Putamen (tissue), 1 donor: ENCODE data around the gene SRGAP1.
A peak's percentile ranks its signal among the peaks of the same experiment; 100 is the strongest.

ENCODE experiments used
- DNase-seq: peaks from one replicate; pipeline ENCODE4 v3.0.0-alpha.2; 2016; ENCODE audit warnings: low spot score

The SRGAP1 gene

GRCh38 chr12:63844391-63845341 is at the start of gene SRGAP1:
SRGAP1 (plus strand) TSS chr12:63844700; CDS start chr12:63844817, 117 bp downstream.
- peak; percentile 77 for DNase-seq

GRCh38 chr12:63795032-63795687 is 49.3 kb upstream of the SRGAP1 start:
- DNase-seq = no peak

GRCh38 chr12:63795944-63796343 is 48.6 kb upstream of the SRGAP1 start:
- no peak for DNase-seq

GRCh38 chr12:63802012-63802608 is 42.4 kb upstream of the SRGAP1 start:
- peak; percentile 41 for DNase-seq

GRCh38 chr12:63804746-63805145 is 39.8 kb upstream of the SRGAP1 start:
- no peak for DNase-seq

GRCh38 chr12:63805704-63806672 is 38.5 kb upstream of the SRGAP1 start:
- DNase-seq = no peak

- no peak for DNase-seq
Measured at GRCh38 chr12:63808631-63809030, 35.9 kb upstream of the SRGAP1 start.

- DNase-seq = no peak
Measured at GRCh38 chr12:63809566-63809965, 34.9 kb upstream of the SRGAP1 start.

- DNase-seq = no peak
Measured at GRCh38 chr12:63811334-63811733, 33.2 kb upstream of the SRGAP1 start.

GRCh38 chr12:63811755-63812154 is 32.7 kb upstream of the SRGAP1 start:
- DNase-seq = no peak

- DNase-seq = no peak
Measured at GRCh38 chr12:63814146-63814772, 30.2 kb upstream of the SRGAP1 start.

GRCh38 chr12:63815482-63815852 is 29.0 kb upstream of the SRGAP1 start:
- DNase-seq = no peak

GRCh38 chr12:63816031-63816430 is 28.5 kb upstream of the SRGAP1 start:
- DNase-seq = no peak

- DNase-seq = no peak
Measured at GRCh38 chr12:63820427-63820826, 24.1 kb upstream of the SRGAP1 start.

GRCh38 chr12:63821781-63822251 is 22.7 kb upstream of the SRGAP1 start:
- peak; percentile 25 for DNase-seq

GRCh38 chr12:63822352-63822751 is 22.1 kb upstream of the SRGAP1 start:
- DNase-seq = no peak

GRCh38 chr12:63823040-63823439 is 21.5 kb upstream of the SRGAP1 start:
- no peak for DNase-seq

GRCh38 chr12:63826006-63826585 is 18.4 kb upstream of the SRGAP1 start:
- peak; percentile 63 for DNase-seq

- no peak for DNase-seq
Measured at GRCh38 chr12:63828867-63829266, 15.6 kb upstream of the SRGAP1 start.

- DNase-seq = peak; percentile 28
Measured at GRCh38 chr12:63836046-63836445, 8.5 kb upstream of the SRGAP1 start.

GRCh38 chr12:63836936-63837335 is 7.6 kb upstream of the SRGAP1 start:
- no peak for DNase-seq
